Activated CD8-positive, alpha-beta memory T cell treated with anti-CD3 and anti-CD28 coated beads for 48 hours (primary cell): ENCODE data around the gene FERMT3.

Experiments used
- DNase-seq, 3 experiments: peaks; one replicate each; pipeline ENCODE4 v3.0.0-alpha.2; 2020; ENCODE audit warnings: low read depth in 2 of 3, low spot score in 2 of 3

The FERMT3 gene

DNA sequence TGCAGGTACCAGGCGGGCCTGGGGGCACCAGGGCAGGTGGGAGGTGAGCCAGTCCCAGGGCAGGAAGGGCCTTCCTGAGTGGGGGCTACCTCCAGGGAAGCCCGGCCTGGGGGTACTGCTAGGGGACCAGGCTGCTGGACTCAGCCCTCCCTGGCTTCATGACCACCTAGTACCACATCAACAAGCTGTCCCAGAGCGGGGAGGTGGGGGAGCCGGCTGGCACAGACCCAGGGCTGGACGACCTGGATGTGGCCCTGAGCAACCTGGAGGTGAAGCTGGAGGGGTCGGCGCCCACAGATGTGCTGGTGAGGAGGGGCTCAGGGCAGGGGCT is 12.8 kb downstream of the FERMT3 start:
- no peak for DNase-seq

DNA sequence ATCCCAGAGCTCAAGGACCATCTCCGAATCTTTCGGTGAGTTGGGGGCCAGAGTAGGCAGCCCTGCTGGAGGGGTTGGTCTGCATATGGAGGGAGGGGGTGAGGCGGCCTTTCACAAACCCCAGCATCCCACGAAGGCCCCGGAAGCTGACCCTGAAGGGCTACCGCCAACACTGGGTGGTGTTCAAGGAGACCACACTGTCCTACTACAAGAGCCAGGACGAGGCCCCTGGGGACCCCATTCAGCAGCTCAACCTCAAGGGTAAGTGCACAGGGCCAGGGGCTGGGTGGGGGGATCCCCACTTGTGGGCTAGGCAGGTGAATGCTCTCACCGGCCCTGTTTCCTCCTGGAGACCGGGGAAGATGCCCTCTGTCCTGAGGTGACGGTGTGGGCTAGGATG is 13.2 kb downstream of the FERMT3 start:
- DNase-seq = no peak

GRCh38 chr11:64220271-64220670 is 13.8 kb downstream of the FERMT3 start:
- DNase-seq = no peak

DNA sequence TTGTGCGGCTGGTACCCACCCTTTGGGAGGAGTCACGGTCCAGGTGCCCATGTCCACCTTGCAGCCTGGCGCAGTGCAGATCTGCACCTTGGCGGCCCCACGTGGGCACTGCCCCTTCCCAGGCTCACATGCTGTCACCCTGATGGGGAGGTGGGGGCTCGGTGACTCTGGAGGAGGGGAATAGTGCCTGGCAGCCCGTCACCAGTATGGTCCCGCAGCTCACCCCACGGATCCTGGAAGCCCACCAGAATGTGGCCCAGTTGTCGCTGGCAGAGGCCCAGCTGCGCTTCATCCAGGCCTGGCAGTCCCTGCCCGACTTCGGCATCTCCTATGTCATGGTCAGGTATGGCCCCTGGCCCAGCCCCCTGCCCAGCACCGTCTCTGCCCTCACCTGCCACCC is 14.3 kb downstream of the FERMT3 start:
- no peak for DNase-seq

DNA sequence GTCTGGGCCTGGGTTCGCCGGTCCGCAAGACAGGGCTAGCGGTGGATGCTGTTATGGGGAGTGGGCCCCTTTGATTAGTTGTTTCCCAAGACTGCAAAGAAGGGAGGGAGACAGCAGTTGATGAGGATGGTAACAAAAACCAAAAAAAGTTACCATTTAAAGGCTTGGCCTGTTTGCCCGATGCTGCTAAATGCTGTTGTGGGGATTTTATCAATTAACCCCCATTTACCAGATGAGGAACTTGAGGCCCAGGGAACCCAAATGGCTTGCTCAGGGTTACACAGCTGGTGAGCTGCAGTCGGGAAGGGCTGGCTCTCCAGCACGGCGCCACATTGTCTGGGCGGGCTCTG is 16.1 kb downstream of the FERMT3 start:
- DNase-seq = no peak

GRCh38 chr11:64223001-64223651 is 16.6 kb downstream of the FERMT3 start:
- DNase-seq = no peak

GRCh38 chr11:64224151-64224890 is 17.8 kb downstream of the FERMT3 start:
- DNase-seq = no peak

- DNase-seq = no peak
These were observed 18.5 kb downstream of the FERMT3 start for GRCh38 chr11:64224891-64225607.

DNA sequence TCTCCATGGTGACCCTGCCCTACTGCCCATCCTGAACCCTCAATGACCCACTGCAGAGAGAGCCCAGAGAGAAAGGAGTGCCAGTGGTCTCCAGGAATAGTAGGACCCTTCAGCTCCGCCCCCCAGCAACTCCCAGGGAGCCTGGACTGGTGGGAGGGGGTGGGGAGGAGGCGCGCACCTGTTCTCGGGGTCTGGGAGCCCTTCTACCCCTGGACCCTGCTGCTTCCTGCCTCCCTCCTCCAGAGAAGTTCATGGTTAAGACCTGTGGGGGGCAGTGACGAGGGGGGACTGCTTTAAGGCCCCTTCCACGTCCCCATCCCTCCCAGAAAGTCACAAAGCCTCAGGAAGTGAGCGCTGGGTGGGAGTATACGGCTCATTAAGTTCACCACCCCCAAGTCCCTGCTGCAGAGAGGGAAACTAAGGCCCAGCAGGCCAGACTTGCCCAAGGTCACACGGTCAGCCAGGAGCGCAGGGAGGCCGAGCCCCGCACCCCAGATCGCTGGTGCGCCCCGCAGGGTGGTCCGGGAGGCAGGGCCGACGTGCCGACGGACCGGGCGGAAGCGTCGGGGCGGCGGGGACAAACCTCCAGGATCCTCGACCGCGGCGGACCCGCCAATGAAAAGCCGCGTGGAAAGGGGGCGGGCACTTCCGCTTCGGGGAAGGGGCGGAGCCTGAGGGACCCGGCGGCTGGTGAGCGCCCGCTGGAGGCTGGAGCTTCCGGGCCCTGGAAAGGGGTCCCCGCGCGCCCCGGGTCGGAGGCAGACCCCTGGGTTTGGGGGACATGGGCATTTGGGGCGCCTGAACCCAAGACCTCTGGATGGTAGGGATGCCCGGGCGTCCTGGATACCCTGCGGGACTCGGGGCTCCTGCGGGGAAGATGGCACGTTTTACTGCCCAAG is 19.3 kb downstream of the FERMT3 start, which contains the start of the genes NUDT22 and TRPT1:
Gene NUDT22 (plus strand): TSS at position 667 of the 899 bp plus-strand sequence. CDS start 379 bp downstream, outside the sequence.
Gene TRPT1 (minus strand): TSS at position 579 of the 899 bp plus-strand sequence. CDS start 326 bp downstream, at position 253.
- DNase-seq = peak; percentile 88 to 93 (median 88)

DNA sequence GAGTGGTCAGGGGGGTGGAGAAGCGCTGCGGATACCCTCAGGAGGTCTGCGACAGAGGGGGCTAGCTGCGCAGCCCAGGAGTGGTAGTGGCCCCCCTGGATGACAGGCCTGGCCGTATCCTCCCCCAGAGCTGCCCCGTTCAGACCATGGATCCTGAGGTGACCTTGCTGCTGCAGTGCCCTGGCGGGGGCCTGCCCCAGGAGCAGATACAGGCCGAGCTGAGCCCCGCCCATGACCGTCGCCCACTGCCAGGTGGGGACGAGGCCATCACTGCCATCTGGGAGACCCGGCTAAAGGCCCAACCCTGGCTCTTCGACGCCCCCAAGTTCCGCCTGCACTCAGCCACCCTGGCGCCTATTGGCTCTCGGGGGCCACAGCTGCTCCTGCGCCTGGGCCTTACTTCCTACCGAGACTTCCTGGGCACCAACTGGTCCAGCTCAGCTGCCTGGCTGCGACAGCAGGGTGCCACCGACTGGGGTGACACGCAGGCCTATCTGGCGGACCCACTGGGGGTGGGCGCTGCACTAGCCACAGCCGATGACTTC is 20.1 kb downstream of the FERMT3 start:
- DNase-seq = no peak

DNA sequence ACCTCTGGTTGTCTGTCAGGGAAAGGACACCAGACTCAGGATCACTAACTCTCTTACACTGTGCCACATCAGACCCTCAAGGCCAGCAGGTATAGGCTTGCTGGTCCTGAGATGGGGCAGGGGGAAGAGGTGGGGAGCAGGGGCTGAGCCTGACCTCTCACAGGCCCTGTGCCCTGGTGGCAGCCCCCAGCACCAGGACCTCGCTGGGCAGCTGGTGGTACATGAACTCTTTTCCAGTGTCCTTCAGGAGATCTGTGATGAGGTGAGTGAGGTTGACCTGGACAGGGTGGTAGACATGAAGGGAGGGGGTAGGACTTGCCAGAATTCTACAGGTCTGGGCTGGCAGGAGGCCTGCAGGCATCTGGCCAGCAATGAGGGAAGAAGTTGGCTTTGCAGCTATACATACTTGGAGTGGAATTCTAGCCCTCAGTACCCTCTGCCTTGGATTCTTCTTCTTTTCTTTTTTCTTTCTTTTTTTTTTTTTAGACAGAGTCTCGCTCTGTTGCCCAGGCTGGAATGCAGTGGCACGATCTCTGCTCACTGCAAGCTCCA is 21.0 kb downstream of the FERMT3 start:
- DNase-seq = no peak

GRCh38 chr11:64229090-64229743 is 22.7 kb downstream of the FERMT3 start:
- DNase-seq = no peak

- no peak for DNase-seq
These were observed 23.2 kb downstream of the FERMT3 start for GRCh38 chr11:64229744-64230170.

DNA sequence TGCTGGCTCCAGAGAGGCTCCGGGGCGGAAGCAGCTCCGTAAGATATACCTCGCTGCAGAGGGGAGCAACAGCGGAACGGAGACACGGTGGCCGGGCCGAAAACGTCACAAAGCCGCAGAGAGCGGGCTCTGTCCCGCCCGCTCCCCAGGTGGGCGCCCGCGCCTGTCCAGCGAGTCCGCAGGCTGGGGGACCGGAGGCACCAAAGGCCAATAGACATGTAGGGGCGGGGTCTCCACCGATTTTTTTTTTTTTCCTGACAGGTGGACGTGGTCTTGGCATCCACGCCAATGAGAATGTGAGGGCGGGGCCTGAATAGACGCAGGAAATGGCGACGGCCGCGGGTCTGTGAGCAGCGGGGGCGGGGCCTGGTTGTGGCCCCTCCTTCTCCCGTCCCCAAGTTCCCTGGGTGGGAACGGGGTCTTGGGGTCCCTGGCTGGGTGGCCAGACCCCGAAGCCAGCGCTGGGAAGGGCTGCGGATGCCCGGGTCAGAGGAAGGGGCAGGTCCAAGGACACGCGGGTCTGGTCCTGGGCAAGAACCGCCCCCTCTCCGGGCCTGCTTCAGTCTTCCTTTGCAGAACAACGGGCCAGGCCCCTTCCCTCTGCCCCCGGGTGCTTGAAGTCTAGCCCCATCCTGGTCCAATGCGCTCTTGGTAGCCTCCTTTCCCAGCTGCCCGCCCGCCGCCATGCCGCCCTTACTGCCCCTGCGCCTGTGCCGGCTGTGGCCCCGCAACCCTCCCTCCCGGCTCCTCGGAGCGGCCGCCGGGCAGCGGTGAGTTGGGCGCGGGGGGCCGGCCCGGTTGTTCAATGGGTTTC is 23.9 kb downstream of the FERMT3 start, which contains the start of gene DNAJC4:
Gene DNAJC4 (plus strand): TSS at position 378 of the 814 bp plus-strand sequence. CDS start 307 bp downstream, at position 685.
- peak in 2 of 3 experiments; percentile 60 to 77 for DNase-seq

DNA sequence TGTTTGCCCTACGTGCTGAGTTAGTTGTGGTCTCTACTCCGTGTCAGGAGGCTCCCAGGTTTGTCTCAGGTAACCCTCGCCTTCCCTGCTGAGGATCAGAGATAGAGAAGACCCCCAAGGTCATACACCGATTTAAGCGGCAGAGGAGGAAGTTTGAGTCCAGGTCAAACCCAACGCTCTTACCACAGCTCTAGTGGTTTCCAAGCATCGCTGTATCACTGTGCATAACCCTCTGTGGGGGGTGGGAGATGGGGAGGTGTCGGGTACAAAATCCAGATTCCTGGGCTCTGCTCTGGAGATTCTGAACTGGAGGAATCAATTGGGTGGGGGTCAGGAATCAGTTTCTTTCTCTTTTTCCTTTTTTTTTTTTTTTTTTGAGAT is 24.5 kb downstream of the FERMT3 start:
- no peak for DNase-seq

DNA sequence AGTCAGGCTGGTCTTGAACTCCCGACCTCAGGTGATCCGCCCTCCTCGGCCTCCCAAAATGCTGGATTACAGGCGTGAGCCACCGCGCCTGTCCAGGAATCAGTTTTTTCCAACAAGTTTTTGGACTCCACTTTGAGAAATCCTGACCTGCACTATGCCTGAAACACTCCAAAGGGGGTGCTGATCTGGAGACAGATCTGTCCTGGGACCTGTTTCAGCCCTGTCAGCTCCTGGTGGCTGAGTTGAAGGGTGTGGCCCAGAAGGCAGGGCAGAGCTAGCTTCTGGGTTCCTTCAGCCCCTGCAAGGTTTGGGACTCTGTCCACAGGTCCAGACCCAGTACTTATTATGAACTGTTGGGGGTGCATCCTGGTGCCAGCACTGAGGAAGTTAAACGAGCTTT is 25.0 kb downstream of the FERMT3 start:
- DNase-seq = no peak

GRCh38 chr11:64232182-64232966 is 25.9 kb downstream of the FERMT3 start:
- no peak for DNase-seq

GRCh38 chr11:64232967-64233315 is 26.4 kb downstream of the FERMT3 start:
- no peak for DNase-seq
